ENCODE results near the gene SYT9.

GRCh38 chr11:7251487-7251835 is 243 bp upstream of the SYT9 start:
- TF ChIP-seq GATA2 (IDR thresholded peaks at IDR 0.05; ENCODE audit: low read depth, low read length) (no peak), GATA3 (IDR thresholded peaks at IDR 0.05; ENCODE audit: low read depth, low read length) (no peak)
